T-helper 2 cell (primary cell): ENCODE measurements around the gene TRIM47.

Experiments used
- DNase-seq, 5 experiments: peaks; one replicate each; pipeline versions ENCODE4 v3.0.0 to v3.0.0-alpha.2; 2012 to 2022

TRIM47 gene

DNA sequence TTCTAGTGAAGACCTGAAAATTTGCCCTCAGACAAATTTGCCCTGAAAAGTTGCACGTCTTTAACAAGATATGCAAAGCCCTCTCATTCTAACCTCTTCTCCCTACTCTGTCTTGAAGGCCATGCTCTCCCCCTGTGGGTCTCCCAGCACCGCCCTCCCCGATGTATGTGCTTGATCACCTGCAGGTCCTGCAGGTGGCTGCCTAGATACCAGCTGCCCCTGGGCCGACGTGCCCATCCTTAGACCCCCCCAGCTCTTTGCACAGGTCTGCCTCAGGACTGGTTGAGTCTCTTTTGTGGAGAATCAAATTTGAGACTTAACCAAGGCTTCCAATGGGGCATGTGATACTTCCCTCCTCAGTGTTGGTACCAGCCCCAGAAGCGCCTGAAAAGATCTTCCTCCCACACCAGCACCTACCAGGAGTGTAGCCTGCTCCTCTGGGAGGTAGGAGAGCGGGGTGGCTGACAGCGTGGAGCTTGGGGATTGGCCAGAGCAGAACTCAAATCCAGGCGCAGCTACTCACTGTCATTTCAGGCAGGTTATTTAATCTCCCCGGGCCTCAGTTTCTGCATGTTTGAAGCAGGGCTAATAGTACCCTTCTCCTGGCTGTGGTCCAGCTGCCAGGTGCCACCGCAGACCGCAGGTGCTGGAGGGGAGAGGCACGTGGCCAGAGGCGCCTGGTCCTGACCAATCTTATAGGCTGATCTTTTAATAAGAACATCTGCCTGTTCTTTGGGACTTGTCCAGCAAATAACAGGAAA is 30.9 kb upstream of the TRIM47 start:
- no peak for DNase-seq

DNA sequence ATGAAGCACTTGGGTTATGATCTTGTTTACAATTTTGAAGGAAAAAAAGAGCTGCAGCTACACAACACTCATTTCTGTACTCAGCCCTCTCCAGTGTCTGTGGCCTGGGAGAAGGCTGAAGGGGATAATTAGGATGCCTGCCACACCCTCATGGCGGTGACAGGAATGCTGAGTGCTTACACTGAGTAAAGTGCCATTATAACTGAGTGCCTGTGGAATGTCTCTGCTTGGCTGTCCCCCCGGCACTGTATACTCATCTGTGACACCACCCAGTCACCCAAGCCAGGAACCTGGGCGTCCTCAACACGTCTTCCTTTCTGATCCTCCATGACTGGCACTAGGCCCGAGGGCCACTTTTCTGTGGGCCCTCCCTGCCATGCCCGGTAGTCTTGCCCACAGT is 29.8 kb upstream of the TRIM47 start:
- no peak for DNase-seq

DNA sequence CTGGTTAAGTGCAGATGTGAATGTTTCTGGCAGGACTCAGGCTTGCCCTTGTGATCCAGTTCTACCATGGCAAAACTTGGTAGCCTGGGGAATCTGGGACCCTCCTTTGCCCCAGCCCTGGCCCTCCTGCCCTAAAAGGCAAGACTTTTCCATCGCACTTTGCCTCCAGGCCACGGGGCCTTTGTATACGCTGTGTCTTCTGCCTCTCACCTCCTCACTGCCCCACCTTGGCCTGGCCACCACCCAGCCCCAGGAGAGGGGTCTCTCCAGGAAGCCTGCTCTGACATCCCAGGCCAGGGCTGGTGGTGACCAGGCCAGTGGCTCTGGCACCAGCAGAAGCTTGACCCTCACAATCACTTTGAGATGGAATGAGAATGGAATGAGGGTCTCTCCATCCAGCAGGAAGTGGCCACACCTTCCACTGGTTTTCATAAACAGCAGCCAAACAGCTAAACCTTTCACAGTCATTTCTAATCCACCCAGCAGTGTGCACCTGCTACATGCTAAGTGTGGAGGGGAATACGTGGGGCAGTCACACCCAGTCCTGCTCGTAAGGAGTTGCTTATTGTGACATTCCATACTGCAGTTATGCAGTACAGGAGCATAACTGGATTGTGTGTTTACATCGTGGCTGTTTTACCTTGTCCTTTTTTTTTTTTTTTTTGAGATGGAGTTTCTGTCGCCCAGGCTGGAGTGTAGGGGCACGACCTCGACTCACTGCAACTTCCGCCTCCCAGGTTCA is 27.9 kb upstream of the TRIM47 start:
- DNase-seq = no peak

DNA sequence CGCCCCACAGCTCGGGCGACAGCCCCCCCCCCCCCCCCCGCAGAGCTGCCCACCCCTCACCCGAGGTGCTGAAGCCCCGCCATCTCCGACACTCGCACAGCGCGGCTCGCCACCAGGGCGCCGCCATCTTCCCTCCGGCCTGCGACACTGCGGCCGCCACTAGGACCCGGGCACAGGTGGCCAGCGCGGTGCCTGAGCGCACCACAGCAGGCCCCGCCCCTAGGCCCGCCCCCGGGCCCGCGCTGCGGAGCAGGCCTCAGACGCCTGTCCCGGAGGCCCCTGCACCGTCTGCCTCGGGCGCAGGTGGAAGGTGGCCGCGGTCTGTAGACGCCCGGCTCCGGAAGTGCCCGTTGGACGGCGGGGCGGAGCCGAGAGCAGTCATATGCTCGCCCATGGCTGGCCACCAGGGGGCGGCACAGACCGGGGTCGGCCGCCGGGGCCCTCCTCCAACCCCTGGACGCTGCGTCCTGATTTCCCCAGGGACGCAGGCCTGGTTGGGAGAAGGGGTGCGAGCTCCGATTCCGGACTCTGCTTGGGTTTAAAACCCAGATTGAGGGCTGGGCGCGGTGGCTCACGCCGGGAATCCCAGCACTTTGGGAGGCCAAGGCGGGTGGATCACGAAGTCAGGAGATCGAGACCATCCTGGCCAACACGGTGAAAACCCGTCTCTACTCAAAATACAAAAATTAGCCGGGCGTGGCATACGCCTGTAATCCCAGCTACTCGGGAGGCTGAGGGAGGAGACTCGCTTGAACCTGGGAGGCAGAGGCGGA is 26.6 kb upstream of the TRIM47 start, which contains the start of gene MRPL38:
Gene MRPL38, minus strand, starts transcription at position 136 of the 773 bp plus-strand sequence. Its CDS starts 9 bp downstream, at position 127.
- peak; percentile 82 to 98 (median 93) for DNase-seq

DNA sequence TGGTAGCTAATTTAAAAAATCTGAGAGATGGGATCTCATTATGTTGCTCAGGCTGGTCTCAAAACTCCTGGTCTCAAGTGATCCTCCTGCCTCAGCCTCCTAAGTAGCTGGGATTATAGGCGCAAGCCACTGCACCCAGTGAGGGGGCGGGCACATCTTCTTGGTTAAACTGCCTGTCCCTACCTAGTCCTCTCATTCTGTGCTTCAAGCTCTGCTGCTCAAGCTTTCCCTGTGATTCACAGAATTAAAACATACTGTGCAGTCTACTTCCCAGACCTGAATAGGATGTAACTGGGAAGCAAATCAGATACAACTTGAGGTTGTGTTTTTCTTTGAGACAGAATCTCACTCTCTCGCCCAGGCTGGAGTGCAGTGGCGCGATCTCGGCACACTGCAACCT is 24.0 kb upstream of the TRIM47 start:
- no peak for DNase-seq

DNA sequence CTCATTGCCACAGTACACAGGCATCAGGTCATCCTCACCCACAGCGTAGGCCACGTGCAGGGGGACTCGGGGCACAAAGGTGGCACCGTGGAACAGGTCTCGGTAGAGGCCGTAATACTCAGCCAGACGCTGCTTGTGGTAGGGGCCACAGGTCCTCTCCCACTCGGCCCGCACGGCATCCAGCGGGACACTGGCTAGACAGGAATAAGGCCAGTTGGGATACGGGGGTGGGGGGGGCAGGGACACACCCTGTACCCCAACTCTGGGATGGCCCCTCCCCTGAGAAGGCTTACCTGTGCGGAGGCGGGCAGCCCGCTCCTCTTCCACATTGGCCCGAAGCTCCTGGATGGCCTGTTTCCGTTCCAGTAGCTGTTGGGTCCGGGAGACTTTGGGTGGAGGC is 23.3 kb upstream of the TRIM47 start:
- no peak for DNase-seq

DNA sequence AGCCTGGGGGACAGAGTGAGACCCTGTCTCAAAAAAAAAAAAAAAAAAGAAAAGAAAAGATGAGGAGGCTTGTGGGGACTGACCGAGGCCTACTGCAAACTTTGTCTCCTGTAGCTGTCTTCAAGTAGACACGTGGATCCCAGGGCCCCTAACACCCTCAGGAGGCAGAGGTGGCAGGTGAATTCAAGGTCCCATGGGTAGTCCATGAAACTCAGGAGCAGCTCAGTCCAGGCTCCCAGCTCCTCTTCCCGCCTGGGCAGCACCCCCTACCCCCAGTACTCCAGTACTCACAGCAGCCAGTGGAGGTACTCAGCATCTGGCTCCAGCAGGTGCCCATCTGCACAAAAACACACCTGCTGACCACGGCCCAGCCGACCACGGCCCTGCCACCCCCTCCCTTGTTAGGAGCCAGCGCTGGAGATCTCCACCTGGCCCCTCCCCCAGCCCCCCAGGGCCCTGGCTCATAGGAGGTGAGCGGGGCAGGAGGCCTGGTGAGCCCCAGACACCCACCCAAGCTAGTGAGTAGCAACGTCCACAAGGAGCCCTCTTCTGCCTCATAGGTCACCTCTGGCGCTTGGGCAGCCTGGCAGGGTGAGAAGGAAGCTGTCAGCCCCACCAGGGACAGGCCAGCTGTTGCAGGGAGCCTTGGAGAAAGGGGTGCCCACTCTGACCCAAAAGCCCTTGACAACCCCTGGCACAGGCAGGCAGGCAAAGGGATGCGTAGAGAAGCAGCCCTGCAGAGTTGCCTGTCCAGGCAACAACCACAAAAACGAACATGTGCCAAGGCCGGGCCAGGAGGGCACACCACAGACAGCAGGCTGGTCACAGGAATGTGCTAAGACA is 22.5 kb upstream of the TRIM47 start:
- DNase-seq = no peak

DNA sequence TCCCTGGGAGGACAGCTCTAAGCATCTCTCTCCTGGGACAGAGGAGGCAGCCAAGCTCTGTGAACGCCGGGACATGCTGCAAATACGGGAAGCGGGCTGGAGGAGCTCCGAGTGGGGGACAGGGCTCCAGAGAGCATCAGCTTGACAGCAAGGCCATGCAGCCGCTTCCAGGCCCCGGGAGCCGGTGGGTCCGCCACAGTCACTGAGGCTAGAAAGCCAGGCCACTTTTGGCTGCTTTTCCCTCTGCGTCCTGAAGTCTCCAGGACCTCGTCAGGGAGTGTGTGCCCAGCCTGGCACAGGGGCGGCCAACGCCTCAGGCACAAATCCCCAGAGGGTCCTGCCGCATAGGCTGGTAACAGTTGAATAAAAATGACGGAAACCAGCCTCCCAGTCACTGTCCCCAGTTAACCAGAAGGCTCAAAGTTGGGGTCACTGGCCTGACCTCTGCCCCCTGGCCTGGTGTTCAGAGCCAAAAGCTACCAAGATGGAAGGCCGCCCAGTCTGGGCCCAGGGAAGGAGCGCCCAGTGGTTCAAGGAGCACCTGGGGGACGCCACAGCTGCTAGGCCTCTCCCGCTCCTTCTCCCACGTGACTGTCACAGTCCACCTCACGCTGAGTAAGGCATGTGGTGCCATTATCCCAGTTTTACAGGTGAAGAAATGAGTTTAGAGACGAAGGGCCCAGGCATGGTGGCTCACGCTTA is 21.5 kb upstream of the TRIM47 start:
- no peak for DNase-seq

DNA sequence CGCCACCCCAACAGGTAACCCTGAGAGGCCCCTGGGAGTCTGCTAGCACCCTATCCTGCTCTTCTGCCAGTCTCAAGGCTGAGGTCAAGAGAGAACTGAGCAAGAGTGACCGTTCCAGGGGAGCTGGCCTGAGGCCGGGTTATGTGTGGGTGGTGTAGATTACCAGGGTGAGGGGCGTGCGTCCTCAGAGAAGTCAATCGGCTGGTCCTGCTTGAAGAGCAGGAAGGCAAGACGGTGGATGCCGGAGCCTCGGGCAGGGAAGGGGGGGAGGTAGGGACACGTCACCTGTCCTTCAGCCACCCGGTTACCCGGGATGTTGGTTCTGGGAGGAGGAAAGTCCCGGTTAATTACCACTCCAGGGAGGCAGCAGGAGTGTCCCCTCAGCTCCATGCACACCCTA is 21.0 kb upstream of the TRIM47 start:
- DNase-seq = no peak

DNA sequence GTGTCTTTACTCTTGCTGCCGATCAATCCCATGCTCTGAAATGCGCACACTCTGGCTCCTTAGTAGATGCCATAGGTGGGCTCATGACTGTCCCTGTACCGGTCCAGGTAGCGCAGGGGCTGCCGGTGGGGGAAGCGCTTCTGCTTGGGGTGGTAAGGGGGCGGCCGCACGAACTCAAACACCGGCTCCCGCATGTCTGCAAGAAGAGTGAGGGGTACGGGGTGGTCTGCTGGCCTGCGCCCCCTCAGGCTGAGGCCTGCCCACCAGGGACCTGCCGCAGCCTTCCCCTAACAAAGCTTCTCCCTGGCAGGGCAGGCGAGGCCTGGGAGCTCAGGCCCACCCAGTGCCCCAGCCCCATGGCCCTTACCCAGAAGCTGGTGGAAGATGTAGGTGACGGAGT is 20.4 kb upstream of the TRIM47 start:
- no peak for DNase-seq

DNA sequence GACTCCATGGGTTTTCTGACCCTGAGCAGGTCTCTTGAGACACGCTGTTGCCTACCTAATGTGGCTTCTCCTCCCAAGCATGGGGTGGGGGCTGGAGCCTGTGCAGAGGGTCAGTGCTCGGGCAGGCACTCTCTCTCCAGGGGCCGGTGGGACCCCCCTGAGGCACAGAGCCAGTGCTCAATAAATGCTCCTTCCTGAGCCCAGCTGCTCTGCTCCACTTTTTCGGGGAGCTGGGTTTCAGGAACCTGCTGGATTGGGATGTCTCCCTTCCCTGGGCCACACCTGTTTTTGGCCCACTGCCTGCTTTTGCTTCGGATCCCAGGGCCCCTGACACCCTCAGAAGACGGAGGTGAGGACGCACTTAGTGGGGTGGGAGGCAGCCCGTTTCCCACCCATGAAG is 19.7 kb upstream of the TRIM47 start:
- DNase-seq = no peak

DNA sequence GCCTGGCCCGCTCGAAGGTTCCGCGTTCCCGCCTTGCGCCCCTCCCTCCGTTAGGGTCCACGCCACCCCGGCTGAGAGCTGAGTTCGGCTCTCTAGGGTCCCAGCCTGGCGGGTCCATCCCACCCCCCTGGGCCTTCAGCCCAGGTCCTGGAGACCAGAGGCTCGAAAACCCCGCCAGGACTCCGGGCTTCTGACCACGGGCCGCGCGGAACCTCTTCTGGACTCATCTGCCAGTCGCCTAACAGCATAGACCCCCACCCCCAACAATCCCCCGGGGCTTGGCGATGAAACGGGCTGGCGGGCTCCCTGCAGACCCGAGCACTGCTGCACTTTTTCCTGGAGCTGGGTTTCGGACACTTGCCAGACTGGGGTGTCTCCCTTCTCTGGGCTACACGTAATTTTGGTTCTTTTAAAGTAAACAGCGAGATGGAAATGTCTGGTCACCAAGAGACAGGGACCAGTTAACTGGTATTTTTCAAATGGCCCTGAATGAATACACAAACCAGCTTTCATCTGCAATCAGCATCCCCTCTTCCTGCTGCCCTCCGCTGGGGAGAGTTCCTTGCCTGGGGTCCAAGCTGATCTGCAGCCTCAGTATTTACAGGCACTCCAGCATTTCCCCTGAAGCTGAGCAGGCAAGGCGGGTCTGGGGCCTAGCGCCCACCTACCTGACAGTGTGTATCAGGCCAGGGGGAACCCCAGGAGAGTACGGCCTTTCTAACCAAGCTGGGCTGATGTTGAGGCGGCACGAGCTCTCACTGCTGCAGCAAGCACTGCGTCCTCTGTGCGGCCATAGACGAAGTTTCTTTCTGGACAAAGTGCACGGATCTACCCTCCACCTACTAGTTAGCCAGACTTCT is 19.0 kb upstream of the TRIM47 start:
- DNase-seq = no peak

DNA sequence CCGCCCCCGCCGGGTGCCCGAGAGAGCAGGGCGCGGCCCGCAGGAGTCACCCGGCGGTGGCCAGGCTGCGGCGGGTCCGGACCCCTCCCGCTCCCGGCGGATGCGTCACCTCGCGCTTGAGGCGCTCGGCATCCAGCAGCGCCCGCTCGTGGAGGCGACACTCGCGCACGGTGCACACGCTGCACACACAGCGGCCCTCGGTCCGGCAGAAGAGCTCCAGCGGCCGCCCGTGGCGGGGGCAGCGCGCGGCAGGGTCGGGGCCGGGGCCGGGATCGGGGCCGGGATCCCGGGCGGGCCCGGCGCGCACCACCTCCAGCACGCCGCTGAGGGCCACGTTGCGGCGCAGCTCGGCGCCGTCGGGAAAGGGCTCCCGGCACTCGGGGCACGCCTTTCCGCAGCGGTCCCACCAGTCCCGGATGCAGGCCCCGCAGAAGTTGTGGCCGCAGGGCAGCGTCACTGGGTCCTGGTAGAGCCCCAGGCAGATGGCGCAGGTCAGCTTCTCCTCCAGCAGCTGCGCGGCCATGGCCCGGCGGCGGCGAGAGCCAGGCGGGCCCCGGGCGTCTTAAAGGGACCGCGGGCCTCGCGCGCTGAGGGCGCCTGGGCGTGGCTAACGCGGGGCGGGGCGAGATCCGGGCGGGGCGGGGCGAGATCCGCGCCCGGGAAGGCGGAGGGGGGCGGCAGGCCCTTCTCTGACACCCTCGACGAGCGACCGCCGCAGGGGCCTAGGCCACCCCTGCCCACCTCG is 18.2 kb upstream of the TRIM47 start, which contains the start of gene TRIM65:
Gene TRIM65, minus strand, starts transcription at position 537 of the 745 bp plus-strand sequence. Its CDS starts 14 bp downstream, at position 523.
- DNase-seq = peak; percentile 56 to 81 (median 64)

DNA sequence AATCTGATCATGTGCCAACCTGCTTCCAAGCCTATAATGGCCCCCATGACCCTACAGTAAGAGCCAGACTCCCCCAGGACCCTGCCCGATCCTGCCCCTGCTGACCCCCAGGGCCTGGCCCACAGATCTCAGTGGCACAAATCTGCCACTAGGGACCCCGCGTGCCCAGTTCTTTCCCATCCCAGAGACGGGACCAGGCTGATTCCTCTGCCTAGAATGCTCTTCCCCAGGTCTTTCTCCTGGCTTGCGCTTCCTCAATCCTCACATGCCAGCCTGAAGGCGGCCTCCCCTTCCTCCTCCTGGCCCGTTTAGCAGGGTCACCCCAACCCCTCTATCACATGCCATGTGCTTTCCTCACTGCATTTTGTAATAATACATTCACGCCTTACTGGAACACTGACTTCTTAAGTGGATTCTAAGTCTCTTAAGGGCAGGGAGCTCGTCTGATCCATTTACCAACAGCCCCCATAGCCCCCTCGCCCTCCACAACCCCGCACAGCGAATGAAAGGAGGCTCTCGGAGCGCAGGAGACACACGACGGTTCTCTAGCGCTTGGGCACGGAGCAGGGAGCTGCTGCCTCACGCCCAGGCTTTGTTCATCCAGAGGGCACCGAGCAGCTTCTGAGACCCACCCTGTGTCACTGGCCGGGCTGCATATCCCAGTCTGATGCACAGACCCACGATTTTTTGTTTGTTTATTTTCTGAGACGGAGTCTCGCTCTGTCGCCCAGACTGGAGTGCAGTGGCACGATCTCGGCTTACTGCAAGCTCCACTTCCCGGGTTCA is 17.2 kb upstream of the TRIM47 start:
- no peak for DNase-seq

DNA sequence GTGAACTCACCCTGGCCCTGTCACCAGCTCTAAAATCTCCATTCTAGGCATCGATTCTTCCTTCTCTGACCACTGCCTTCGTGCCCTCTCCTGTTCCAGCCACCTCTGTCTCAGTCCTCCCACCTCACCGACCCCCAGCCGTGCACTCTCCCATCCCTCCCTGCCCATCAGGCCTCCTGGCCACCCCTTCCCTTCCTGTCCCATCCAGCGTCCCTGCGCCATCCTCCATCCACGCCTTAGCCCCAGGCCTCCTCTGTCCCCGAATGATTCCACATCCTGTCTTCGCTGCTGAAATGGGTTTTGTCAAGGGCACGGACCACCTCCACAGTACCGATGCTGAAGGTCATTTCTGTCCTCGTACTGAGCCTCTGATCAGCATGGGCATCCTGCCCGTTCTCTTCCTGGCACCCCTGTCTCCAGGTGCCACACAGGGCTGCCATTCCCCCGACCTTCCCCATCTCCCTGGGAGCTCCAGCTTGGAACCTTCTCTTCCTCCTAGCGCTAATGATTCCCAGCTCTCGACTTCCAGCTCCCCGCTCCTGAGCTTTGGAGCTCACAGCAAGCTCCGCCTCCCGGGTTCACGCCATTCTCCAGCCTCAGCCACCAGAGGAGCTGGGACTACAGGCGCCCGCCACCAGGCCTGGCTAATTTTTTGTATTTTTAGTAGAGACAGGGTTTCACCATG is 15.8 kb upstream of the TRIM47 start:
- DNase-seq = no peak

DNA sequence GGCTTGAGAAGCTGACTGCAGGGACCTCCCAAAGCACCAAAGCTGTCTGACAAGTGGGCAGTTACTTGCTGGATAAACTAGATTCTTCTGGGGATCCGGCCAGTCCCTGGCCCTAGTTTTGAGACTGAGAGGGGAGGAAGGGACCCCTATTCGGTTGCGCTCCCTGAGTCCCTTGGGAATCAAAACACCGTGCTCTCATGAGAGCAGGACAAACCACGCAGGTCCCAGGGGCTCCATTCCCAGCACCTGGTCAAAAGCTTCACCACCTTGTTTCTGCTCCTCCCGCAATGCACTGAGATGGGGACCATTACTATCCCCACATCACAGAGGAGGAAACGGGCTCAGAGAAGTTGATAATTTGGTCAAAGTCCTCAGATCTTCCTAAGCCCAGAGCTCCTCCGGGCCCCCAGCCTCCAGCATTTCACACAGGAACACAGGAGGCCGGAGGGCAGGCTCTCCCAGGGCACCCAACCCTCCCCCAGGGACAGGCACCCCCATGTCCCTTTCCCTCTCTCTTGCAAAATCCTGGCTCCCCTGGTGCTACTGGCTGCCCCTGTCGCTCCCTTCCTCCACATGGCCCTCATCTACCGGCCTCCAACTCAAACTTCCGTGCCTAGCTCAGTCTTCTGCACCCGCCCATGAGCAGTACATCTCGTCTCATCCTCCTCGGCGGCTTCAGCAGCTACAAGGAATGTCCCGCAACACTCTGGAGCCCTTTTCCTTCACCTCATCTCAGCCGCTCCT is 15.1 kb upstream of the TRIM47 start:
- DNase-seq = no peak

DNA sequence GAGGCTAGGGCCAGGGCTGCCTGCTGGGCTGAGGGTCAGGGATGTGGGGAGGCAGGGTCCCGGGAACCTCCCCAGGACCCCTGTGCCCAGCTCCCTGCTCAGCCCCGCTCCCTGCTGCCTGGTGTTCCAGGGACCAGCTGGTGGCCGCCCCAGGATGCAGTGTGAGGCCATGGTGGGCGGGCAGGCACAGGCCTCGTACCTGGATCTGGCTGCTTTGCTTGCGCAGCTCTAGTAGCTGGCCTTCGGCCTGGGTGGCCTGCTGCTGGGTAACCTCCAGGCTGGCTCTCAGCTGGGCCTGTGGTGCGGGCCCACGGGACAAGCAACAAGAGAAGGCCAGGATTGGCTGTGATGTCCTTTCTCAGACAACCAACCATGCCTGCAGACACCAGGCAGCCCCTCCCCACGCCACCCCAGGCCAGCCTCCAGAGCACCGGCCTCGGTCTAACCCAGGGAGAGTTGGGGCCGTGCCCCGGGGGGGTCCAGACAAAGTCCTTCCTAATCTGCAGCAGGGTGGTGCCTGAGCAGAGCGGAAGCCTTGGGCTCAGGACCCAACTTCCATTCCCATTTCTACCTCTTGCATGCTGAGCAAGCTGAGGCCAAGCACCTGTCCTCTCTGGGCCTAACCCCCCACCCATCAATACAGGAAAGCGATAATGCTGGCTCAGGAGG is 14.3 kb upstream of the TRIM47 start:
- no peak for DNase-seq
